ENCODE measurements around the gene PMPCA. TPM values are rescaled to one million over a fixed set of nuclear protein-coding genes. Genes with fewer than 3 reads are reported as not detected.

The PMPCA gene
- total RNA-seq, 1 experiment from 2014 or later, result 94.5 TPM

GRCh38 chr9:136466155-136466541 is 55.7 kb downstream of the PMPCA start:
- Histone ChIP-seq H3K4me1 (ENCODE audit: insufficient read depth, low read length) (no peaks in the 10 kb centered on the region), H3K27ac (ENCODE audit: insufficient read length, low read depth, low read length) (no peak overlapping the region), H3K18ac (ENCODE audit: insufficient read length, low read depth, low read length) (no peak overlapping the region), H3K79me1 (ENCODE audit: insufficient read depth, low read depth, low read length, poor library complexity, severe bottlenecking) (peaks cover 4% of the 10 kb centered on the region), H4K8ac (replicated peaks; ENCODE audit: insufficient read length, low read depth, low read length) (no peak overlapping the region), H3K4ac (ENCODE audit: low read depth, low read length) (no peak overlapping the region), H2BK12ac (ENCODE audit: insufficient read length, low read depth, low read length) (no peak overlapping the region), H4K20me1 (ENCODE audit: control insufficient read depth, insufficient read depth, insufficient read length) (no peaks in the 10 kb centered on the region), H3K23me2 (ENCODE audit: insufficient read length, low read depth, low read length, poor library complexity, severe bottlenecking) (no peaks in the 10 kb centered on the region), H3K9me3 (ENCODE audit: control insufficient read depth, low read depth, low read length) (no peaks in the 10 kb centered on the region), H3K79me2 (ENCODE audit: insufficient read depth, low read length) (peaks cover 8% of the 10 kb centered on the region; the same call in 1 of the 2 replicates), H3K56ac (ENCODE audit: insufficient read length, low read depth, low read length) (no peak overlapping the region), H2BK20ac (ENCODE audit: low read depth, low read length, poor library complexity, severe bottlenecking) (no peak overlapping the region), H3T11ph (ENCODE audit: low read length) (no peak overlapping the region), H3K9ac (ENCODE audit: extremely low read depth, insufficient read length, low read length) (no peak overlapping the region), H2BK15ac (ENCODE audit: low read depth, low read length) (no peak overlapping the region), H4K5ac (ENCODE audit: insufficient read length, low read depth, low read length) (no peak overlapping the region), H2BK5ac (ENCODE audit: insufficient read length, low read length) (no peak overlapping the region), H2BK120ac (ENCODE audit: low read depth, low read length, poor library complexity, severe bottlenecking) (no peak overlapping the region), H3K14ac (ENCODE audit: insufficient read depth, low read length) (no peak overlapping the region), H3K27me3 (ENCODE audit: insufficient read depth, low read length) (no peaks in the 10 kb centered on the region), H3K23ac (ENCODE audit: insufficient read length, low read depth, low read length) (no peak overlapping the region), H2AFZ (ENCODE audit: low read length) (no peak overlapping the region), H3K4me2 (ENCODE audit: insufficient read depth, insufficient read length, low read length) (no peak overlapping the region), H4K91ac (ENCODE audit: insufficient read length, low read depth, low read length) (no peak overlapping the region), H2AK5ac (ENCODE audit: insufficient read length, low read length) (no peak overlapping the region)
- Mint-ChIP-seq H3K27ac (no peak overlapping the region), H3K9me3 (no peaks in the 10 kb centered on the region), H3K4me3 (no peak overlapping the region), H3K36me3 (ENCODE audit: insufficient read depth in 1 of 3, low read depth in 3 of 3) (peaks cover 51 to 86% (median 84%) of the 10 kb centered on the region in 3 experiments; a peak in 6 of 7 replicates), H3K27me3 (ENCODE audit: low read depth) (no peaks in the 10 kb centered on the region), H3K4me1 (no peaks in the 10 kb centered on the region)
- no CpG with 5 or more reads among the region's 30 CpGs for WGBS (ENCODE audit: extremely low coverage, insufficient read length, low lambda C conversion rate)
- no peak for DNase-seq
- no peak for TF ChIP-seq CTCF (conservative IDR thresholded peaks at IDR 0.05)
